Lower leg skin (tissue), 4 donors: ENCODE data around the gene CMTM3. TPM values are rescaled to one million over a fixed set of nuclear protein-coding genes. Genes with fewer than 3 reads are reported as not detected.
"Not testable (repeated sequence)": the region's sequence is repeated elsewhere in the genome, so short reads cannot be mapped to it uniquely, and the experiment has no call there.

Experiments
- DNase-seq, 2 donors: peaks; one replicate each; pipeline ENCODE4 v3.0.0-alpha.2; 2019; ENCODE audit warnings: low spot score in 2 of 2
- H3K4me3 ChIP-seq: fragments of 200-600 bp; sonication (generic); 2 replicates; pipeline ENCODE4 v1.5.1; 2017; ENCODE audit warnings: mild to moderate bottlenecking, low read depth; ENCODE audit not compliant: poor library complexity, severe bottlenecking
- POLR2A ChIP-seq, 2 donors: fragments of 450-650 bp; IDR thresholded peaks; one replicate each; pipeline ENCODE4 v1.6.1; 2016 to 2017; ENCODE audit warnings: antibody characterized with exemption in 2 of 2, mild to moderate bottlenecking in 1 of 2, moderate library complexity in 1 of 2
- WGBS, 2 donors: methylation state at CpG; one replicate each; pipeline ENCODE4 v1.1.5; 2018; 5-methylcytosine and 5-hydroxymethylcytosine counted together
- intact Hi-C: fragments of 100-400 bp; cut with DNase I; formaldehyde crosslinking; loops from one replicate; pipeline ENCODE4 v1.15.0; 2023; ENCODE audit warnings: low total_unique reads
- total RNA-seq, 4 donors: library from RNA; depleted of rRNA; stranded (reverse); fragments of >200 nt; gene quantifications; one replicate each; pipeline ENCODE4 v1.1.0, GENCODE V29; 2016
- TF ChIP-seq, protein P1 (sequence below), 3 donors: fragments of 450-650 bp; IDR thresholded peaks; one replicate each; pipeline ENCODE4 v1.5.1; 2016; ENCODE audit warnings: antibody characterized with exemption in 3 of 3, mild to moderate bottlenecking in 3 of 3, moderate library complexity in 2 of 3

CMTM3 gene
- total RNA-seq, 4 donors from 2014 or later, result 7.9 to 15.9 (median 10.0) TPM

DNA sequence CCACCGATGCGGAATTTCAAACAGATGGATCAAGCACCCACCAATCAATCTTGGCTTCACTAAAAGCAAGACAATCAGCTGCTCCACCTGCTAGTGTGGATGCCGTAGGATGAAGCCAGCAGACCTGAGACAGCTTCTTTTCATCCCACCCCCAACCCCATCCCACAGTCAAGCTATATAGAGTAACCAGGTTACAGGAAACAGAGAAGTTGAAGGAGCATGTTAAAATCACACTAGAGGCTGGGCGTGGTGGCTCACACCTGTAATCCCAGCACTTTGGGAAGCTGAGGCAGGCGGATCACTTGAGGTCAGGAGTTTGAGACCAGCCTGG is 54.3 kb downstream of the CMTM3 start:
- DNase-seq, result no peak
- no peak overlapping the region for H3K4me3 ChIP-seq
- WGBS, 2 donors, result 95 to 96% methylated on average over 5 of the region's 5 CpGs
- intact Hi-C loops, result no loop called here
- TF ChIP-seq, protein P1, sequence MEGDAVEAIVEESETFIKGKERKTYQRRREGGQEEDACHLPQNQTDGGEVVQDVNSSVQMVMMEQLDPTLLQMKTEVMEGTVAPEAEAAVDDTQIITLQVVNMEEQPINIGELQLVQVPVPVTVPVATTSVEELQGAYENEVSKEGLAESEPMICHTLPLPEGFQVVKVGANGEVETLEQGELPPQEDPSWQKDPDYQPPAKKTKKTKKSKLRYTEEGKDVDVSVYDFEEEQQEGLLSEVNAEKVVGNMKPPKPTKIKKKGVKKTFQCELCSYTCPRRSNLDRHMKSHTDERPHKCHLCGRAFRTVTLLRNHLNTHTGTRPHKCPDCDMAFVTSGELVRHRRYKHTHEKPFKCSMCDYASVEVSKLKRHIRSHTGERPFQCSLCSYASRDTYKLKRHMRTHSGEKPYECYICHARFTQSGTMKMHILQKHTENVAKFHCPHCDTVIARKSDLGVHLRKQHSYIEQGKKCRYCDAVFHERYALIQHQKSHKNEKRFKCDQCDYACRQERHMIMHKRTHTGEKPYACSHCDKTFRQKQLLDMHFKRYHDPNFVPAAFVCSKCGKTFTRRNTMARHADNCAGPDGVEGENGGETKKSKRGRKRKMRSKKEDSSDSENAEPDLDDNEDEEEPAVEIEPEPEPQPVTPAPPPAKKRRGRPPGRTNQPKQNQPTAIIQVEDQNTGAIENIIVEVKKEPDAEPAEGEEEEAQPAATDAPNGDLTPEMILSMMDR (IDR thresholded peaks at IDR 0.05), result no peak
- no peak for TF ChIP-seq POLR2A (IDR thresholded peaks at IDR 0.05)

DNA sequence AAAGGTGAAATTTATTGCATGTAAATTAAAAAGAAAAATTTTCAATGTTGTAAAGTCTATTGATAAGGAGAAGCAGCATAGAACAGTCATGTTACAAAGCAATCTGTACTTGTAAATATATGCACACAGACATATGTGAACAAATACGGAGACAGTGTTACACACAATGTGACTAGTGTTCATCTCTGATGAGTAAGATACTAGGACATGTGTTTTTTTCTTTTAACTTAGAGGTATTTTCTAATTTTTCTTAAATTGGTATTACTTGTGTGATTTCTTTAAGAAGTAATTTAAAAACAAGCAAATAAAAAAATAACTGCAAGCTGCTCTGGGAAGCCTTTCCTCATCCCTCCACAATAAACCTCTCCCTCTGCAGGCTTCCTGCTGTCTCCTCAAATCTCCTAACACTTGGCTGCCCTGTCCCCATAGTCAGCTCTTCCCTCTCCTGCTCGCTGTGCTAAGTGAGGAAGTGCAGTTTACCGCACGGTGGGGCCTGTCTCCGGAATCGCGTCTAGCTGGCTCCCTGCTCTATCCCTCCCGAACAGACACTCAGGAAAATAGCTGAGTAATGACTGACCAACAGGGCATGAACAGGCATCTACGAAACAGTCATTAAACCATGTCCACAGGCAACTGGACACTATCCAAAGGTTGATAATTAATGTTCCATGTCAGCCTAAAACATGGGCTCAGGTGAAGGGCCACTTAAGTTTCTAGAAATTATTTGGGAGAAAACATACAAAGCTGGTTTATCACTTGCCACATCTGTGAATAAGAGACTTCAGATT is 56.1 kb downstream of the CMTM3 start:
- intact Hi-C loops, result no loop called here
- WGBS, 2 donors, result 5 to 13% methylated on average over 9 of the region's 9 CpGs
- DNase-seq, result peak; percentile 43 to 89

DNA sequence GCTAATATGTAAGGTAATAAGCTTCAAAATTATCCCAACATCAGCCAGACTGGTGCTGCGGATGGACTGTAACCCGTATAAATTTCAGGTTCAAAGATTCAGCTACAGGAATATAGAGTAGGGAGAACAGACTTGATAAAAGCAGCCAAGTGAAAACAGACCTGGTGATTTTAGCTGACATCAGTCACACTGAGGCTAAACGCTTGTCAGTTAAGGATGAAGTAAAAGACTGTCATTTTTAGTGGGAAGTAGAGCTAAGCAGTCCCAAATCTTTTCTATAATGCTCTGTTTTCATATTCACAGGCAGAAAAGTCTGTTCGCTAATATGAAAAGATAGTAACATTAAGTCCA is 56.7 kb downstream of the CMTM3 start:
- no peak overlapping the region for H3K4me3 ChIP-seq
- TF ChIP-seq, protein P1 (IDR thresholded peaks at IDR 0.05), result no peak
- no peak for TF ChIP-seq POLR2A (IDR thresholded peaks at IDR 0.05)
- DNase-seq, result peak in 1 of 2 donors; percentile 8
- WGBS, 2 donors, result 63 to 75% methylated on average over 4 of the region's 4 CpGs
- intact Hi-C loops, result no loop called here

More for the DNA sequence above, 56.1 kb downstream of the CMTM3 start:
- TF ChIP-seq POLR2A (IDR thresholded peaks at IDR 0.05), result no peak
- TF ChIP-seq, protein P1 (IDR thresholded peaks at IDR 0.05), result no peak
- no peak overlapping the region for H3K4me3 ChIP-seq

DNA sequence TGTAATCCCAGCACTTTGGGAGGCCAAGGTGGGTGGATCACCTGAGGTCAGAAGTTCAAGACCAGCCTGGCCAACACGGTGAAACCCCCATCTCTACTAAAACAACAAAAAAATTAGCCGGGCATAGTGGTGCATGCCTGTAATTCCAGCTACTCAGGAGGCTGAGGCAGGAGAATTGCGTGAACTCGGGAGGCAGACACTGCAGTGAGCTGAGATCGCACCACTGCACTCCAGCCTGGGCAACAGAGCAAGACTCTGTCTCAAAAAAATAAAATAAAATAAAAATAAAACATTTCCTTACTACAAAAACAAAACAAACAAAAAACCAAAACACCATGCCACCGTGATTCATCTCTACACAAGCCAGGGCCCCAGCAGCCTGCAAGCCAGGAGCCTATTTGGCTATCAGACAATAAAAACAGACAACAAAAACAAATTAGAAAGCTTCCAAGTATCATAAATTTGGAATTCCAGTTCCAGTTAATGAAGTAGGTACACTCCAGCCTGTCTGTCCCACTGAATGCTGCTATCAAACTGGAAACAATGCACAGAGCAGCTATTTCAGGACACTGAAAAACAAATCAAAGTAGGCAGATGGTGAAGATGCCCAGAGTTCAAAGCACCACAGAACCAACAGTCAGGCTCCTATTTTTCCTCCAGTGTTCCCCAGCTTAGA is 57.3 kb downstream of the CMTM3 start:
- 59 to 69% methylated on average over 6 of the region's 6 CpGs for WGBS, 2 donors
- intact Hi-C loops, DNase-seq, H3K4me3 ChIP-seq: not testable (repeated sequence)

DNA sequence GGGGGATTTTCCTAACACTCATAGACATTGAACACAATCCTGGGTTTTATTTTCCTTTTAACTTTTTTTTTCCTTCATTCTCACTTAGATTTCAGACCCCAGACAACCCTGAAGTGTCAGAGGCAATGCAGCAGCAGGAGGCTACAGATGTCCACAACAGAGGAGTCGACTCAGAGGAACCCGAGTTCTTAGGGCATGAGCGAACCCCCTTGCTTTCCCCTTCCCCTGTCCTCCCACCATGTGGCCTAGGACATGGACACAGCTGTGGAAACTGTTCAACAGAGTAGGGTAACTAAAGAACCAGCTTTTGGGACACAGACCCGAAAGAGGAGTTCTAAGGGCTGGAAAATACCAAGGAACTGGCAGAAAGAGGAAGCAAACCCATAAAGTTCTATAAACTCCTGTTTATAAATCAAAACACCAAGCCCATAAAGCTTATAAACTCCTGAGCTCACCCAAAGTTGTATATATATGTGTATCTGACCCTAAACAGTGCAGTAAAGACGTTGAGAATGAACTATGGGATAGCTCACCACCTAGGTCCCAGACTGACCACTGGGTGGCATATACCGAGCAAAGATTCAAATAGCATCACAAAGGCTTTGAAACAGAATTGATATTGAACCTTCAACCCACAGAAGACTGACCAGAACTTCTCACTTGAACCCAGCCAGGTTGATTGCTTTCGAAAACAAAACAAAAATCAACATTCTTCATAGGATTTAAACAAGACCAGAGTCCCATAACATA is 58.1 kb downstream of the CMTM3 start:
- H3K4me3 ChIP-seq, result no peak overlapping the region
- intact Hi-C loops, result no loop called here
- peak in 1 of 2 donors; percentile 64 for DNase-seq
- TF ChIP-seq, protein P1 (IDR thresholded peaks at IDR 0.05), result no peak
- TF ChIP-seq POLR2A (IDR thresholded peaks at IDR 0.05), result no peak
- WGBS, 2 donors, result 74 to 76% methylated on average over 7 of the region's 7 CpGs

Other genes with a start within 250 kb of the CMTM3 start
- gene CDH5, start 238.0 kb upstream of the CMTM3 start, total RNA-seq, result 10 to 100 TPM; 10.2 to 28.3 (median 14.0) TPM
- 1 to 10 TPM in 2 of 4 donors, under 1 TPM in 1, not detected in 1; 0.72 to 3.9 (median 2.9) TPM for gene BEAN1, start 177.4 kb upstream of the CMTM3 start, total RNA-seq
- 10 to 100 TPM; 15.3 to 28.3 (median 22.6) TPM for gene TK2, start 54.6 kb upstream of the CMTM3 start, total RNA-seq
- 10 to 100 TPM; 10.2 to 24.8 (median 17.5) TPM for gene CKLF, start 52.1 kb upstream of the CMTM3 start, total RNA-seq
- gene CMTM1, start 38.3 kb upstream of the CMTM3 start, total RNA-seq, result 1 to 10 TPM in 2 of 4 donors, under 1 TPM in 1, not detected in 1; 0.39 to 2.1 (median 1.9) TPM
- under 1 TPM in 1 of 4 donors, not detected in 3; 0.26 TPM for gene CMTM2, start 25.2 kb upstream of the CMTM3 start, total RNA-seq
- 10 to 100 TPM; 11.1 to 30.2 (median 22.5) TPM for gene CMTM4, start 92.0 kb downstream of the CMTM3 start, total RNA-seq
- gene DYNC1LI2, start 146.9 kb downstream of the CMTM3 start, total RNA-seq, result 100 to 1,000 TPM in 2 of 4 donors, 10 to 100 TPM in 2; 59.3 to 194 (median 111) TPM
- gene TERB1, start 196.9 kb downstream of the CMTM3 start, total RNA-seq, result under 1 TPM in 1 of 4 donors, not detected in 3; 0.19 TPM
- gene NAE1, start 226.3 kb downstream of the CMTM3 start, total RNA-seq, result 10 to 100 TPM; 36.9 to 49.1 (median 41.3) TPM
- gene CA7, start 239.7 kb downstream of the CMTM3 start, total RNA-seq, result not detected